Natural killer cell (primary cell): ENCODE data around the gene IKZF2. TPM values are rescaled to one million over a fixed set of nuclear protein-coding genes. Genes with fewer than 3 reads are reported as not detected.

Source experiments
- ATAC-seq, 3 donors: fragments of 150-1000 bp in 2 of 3; fragments of 200-7000 bp in 1 of 3; cut with Tn5 transposase; 1 replicate in 1 of 3; 2 replicates in 2 of 3; pipeline ENCODE4 v1.10.0; 2021; ENCODE audit warnings: mild to moderate bottlenecking in 2 of 3, moderate library complexity in 2 of 3
- DNase-seq, 2 donors: peaks; one replicate each; pipeline versions ENCODE4 v3.0.0 to v3.0.0-alpha.2; 2013 to 2021; ENCODE audit warnings: mixed read lengths in 1 of 2
- H3K27ac ChIP-seq: one replicate; pipeline ENCODE4 v1.5.1; 2013; ENCODE audit warnings: mild to moderate bottlenecking, low read length
- H3K27me3 ChIP-seq: one replicate; pipeline ENCODE4 v1.6.1; 2013; ENCODE audit warnings: low read length; ENCODE audit not compliant: control insufficient read depth, insufficient read depth
- H3K36me3 ChIP-seq: one replicate; pipeline ENCODE4 v1.6.1; 2013; ENCODE audit warnings: low read length; ENCODE audit not compliant: control insufficient read depth, insufficient read depth
- H3K4me1 ChIP-seq: one replicate; pipeline ENCODE4 v1.6.1; 2013; ENCODE audit warnings: low read length; ENCODE audit not compliant: control insufficient read depth, insufficient read depth
- H3K4me3 ChIP-seq: one replicate; pipeline ENCODE4 v1.5.1; 2013; ENCODE audit warnings: low read length
- H3K9me3 ChIP-seq: one replicate; pipeline ENCODE4 v1.6.1; 2013; ENCODE audit warnings: low read length; ENCODE audit not compliant: control insufficient read depth, insufficient read depth
- H3K27ac Mint-ChIP-seq, 2 donors: one replicate each; pipeline ENCODE4 v1.8.0; 2022; ENCODE audit warnings: mild to moderate bottlenecking in 2 of 2, mixed read lengths in 2 of 2, moderate library complexity in 1 of 2
- H3K27me3 Mint-ChIP-seq, 2 donors: one replicate each; pipeline ENCODE4 v1.8.0; 2022; ENCODE audit warnings: low read depth in 2 of 2, mixed read lengths in 2 of 2
- H3K36me3 Mint-ChIP-seq: one replicate; pipeline ENCODE4 v1.8.0; 2022; ENCODE audit warnings: mixed read lengths
- H3K4me1 Mint-ChIP-seq, 2 donors: one replicate each; pipeline ENCODE4 v1.8.0; 2022; ENCODE audit warnings: mixed read lengths in 2 of 2
- H3K4me3 Mint-ChIP-seq: one replicate; pipeline ENCODE4 v1.8.0; 2022; ENCODE audit warnings: mild to moderate bottlenecking, moderate library complexity, mixed read lengths
- H3K9me3 Mint-ChIP-seq, 2 donors: one replicate each; pipeline ENCODE4 v1.8.0; 2022; ENCODE audit warnings: mixed read lengths in 2 of 2
- WGBS: methylation state at CpG from one replicate; pipeline ENCODE4 v1.1.7; 2013; ENCODE audit warnings: missing lambda C conversion rate; ENCODE audit not compliant: insufficient coverage; 5-methylcytosine and 5-hydroxymethylcytosine counted together
- intact Hi-C: fragments of 100-400 bp; cut with micrococcal nuclease; formaldehyde crosslinking; loops from one replicate; pipeline ENCODE4 v1.14.2; 2022
- total RNA-seq, 4 donors: library from RNA; stranded (reverse); fragments of 120-200 nt in 1 of 4; gene quantifications; one replicate each; pipeline versions ENCODE4 v1.2.3 to v1.2.4, GENCODE V29; 2013 to 2022
- TF ChIP-seq, protein P1 (sequence below): fragments of 200-600 bp; IDR thresholded peaks from one replicate; pipeline ENCODE4 v1.8.0; 2022; ENCODE audit warnings: antibody characterized with exemption

IKZF2 gene
- total RNA-seq, 3 donors from 2014 or later (not counting 1 experiment from before 2014, with no cell fraction given): 74.4 to 162 (median 133) TPM

DNA sequence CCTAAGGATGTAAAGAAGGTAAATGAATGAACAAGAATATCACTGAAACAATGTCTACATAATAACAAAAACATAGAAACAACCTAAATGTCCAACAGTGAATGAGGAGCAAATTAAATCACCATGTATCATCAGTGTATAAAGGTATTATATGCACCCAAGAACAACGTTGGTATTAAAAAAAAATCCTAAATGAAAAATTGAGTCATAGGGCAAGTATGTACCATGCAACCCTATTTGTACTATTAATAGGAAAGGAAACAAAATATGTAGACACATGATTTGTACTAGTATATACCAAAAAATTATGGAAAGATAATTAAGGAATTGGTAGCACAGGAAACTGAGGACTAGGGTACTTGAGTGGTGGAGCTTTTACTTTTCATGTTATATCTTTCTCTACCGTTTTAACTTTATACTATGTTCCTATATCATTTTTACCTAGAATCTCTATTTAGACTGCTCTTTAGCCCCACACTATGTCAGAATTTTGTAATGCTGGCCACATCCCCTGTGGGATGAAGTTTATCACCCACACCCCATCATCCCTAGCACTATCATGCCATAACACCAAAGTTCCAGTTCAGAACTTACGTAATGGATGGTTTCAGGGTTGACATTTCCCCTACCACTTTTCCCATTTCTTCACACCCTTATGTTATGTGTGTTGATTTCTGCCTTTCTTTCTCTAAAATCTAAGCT lies 25.6 kb downstream of the IKZF2 start:
- DNase-seq (peak in 1 of 2 donors; percentile 50), ATAC-seq (peak; percentile 85 to 94 (median 91))
- no peak overlapping the region for H3K4me3 ChIP-seq
- Mint-ChIP-seq H3K27ac (peak overlapping the region; percentile 74 to 90), H3K9me3 (no peaks in the 10 kb centered on the region), H3K36me3 (no peaks in the 10 kb centered on the region), H3K4me3 (peak overlapping the region; percentile 53), H3K4me1 (peaks cover 78 to 81% of the 10 kb centered on the region in 2 donors), H3K27me3 (no peaks in the 10 kb centered on the region)
- H3K4me1 ChIP-seq: peaks cover 10% of the 10 kb centered on the region
- 0% methylated on average over 1 of the region's 3 CpGs for WGBS
- H3K36me3 ChIP-seq: no peaks in the 10 kb centered on the region
- no peak overlapping the region for H3K27ac ChIP-seq
- no peaks in the 10 kb centered on the region for H3K9me3 ChIP-seq
- intact Hi-C loops: loop anchor here (2.0 to 5.0 kb wide), 2 partner anchors 88 to 349 kb away; no protein-coding TSS in a partner anchor
- TF ChIP-seq, protein P1, sequence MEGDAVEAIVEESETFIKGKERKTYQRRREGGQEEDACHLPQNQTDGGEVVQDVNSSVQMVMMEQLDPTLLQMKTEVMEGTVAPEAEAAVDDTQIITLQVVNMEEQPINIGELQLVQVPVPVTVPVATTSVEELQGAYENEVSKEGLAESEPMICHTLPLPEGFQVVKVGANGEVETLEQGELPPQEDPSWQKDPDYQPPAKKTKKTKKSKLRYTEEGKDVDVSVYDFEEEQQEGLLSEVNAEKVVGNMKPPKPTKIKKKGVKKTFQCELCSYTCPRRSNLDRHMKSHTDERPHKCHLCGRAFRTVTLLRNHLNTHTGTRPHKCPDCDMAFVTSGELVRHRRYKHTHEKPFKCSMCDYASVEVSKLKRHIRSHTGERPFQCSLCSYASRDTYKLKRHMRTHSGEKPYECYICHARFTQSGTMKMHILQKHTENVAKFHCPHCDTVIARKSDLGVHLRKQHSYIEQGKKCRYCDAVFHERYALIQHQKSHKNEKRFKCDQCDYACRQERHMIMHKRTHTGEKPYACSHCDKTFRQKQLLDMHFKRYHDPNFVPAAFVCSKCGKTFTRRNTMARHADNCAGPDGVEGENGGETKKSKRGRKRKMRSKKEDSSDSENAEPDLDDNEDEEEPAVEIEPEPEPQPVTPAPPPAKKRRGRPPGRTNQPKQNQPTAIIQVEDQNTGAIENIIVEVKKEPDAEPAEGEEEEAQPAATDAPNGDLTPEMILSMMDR: peak; percentile 27
- no peaks in the 10 kb centered on the region for H3K27me3 ChIP-seq

DNA sequence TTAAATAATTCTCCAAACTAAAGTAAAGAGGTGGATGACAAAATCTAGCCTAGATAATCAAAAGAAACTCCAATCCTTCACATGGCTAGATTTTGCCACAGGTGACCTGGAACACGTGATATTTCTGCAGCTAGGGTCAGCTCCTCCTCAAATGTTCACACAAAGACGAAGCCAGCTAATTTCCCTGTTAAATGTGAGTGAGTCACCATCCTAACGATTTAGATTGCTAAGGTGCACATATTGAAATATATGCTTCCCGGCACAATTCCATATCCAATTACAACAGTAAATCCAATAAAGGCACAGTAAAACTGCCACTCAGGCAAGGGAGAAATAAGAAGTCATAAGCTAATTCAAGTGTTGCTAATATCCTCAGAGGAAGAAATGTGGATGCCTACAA lies 28.7 kb downstream of the IKZF2 start:
- Mint-ChIP-seq H3K9me3 (no peaks in the 10 kb centered on the region), H3K36me3 (no peaks in the 10 kb centered on the region), H3K4me1 (peaks cover 83 to 87% of the 10 kb centered on the region in 2 donors), H3K27ac (peak overlapping the region; percentile 95 to 99), H3K4me3 (peak overlapping the region; percentile 29), H3K27me3 (no peaks in the 10 kb centered on the region)
- no peak overlapping the region for H3K27ac ChIP-seq
- no peak for ATAC-seq
- WGBS: 63% methylated on average over 4 of the region's 4 CpGs
- H3K4me3 ChIP-seq: no peak overlapping the region
- no peaks in the 10 kb centered on the region for H3K9me3 ChIP-seq
- H3K4me1 ChIP-seq: peaks cover 20% of the 10 kb centered on the region
- no peak for DNase-seq
- H3K27me3 ChIP-seq: no peaks in the 10 kb centered on the region
- TF ChIP-seq, protein P1: no peak
- H3K36me3 ChIP-seq: no peaks in the 10 kb centered on the region
- intact Hi-C loops: no loop called here

DNA sequence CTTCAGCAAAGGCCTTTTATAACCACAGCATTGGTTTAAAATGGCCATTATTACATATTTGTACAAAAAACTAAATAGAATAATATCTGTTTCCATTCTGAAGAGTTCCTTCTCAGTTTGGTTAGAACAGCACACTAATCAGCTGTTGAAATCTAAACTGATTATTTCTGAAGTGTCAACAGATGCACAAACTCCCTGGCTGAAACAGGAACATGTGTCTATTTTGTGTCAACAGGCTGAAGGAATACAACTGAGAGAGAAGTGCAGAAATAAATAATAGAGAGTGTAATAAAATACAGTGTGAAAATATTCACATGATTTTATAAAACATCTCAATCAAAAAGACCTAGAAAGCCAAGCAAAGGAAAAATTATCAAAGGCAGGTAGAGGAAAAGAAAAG lies 29.7 kb downstream of the IKZF2 start:
- H3K4me3 Mint-ChIP-seq: peak overlapping the region; percentile 71
- H3K9me3 Mint-ChIP-seq: no peaks in the 10 kb centered on the region
- peaks cover 84 to 89% of the 10 kb centered on the region in 2 donors for H3K4me1 Mint-ChIP-seq
- DNase-seq: no peak
- Histone ChIP-seq H3K27me3 (no peaks in the 10 kb centered on the region), H3K4me1 (peaks cover 22% of the 10 kb centered on the region), H3K9me3 (no peaks in the 10 kb centered on the region), H3K4me3 (no peak overlapping the region), H3K36me3 (no peaks in the 10 kb centered on the region), H3K27ac (peak overlapping the region; percentile 52)
- no peak for ATAC-seq
- intact Hi-C loops: no loop called here
- no peaks in the 10 kb centered on the region for H3K36me3 Mint-ChIP-seq
- peak overlapping the region; percentile 95 to 99 for H3K27ac Mint-ChIP-seq
- no peaks in the 10 kb centered on the region for H3K27me3 Mint-ChIP-seq
- TF ChIP-seq, protein P1: no peak
